Measurements from ENCODE around the gene CYTH1.

The CYTH1 gene, protein sequence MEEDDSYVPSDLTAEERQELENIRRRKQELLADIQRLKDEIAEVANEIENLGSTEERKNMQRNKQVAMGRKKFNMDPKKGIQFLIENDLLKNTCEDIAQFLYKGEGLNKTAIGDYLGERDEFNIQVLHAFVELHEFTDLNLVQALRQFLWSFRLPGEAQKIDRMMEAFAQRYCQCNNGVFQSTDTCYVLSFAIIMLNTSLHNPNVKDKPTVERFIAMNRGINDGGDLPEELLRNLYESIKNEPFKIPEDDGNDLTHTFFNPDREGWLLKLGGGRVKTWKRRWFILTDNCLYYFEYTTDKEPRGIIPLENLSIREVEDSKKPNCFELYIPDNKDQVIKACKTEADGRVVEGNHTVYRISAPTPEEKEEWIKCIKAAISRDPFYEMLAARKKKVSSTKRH

GRCh38 chr17:78781893-78782304, at the start of gene CYTH1:
TSS of gene CYTH1 (minus strand) at chr17:78782273. CDS start at chr17:78782223, 50 bp downstream.
- peak; percentile 19 for DNase-seq

GRCh38 chr17:78829477-78829876, 47.4 kb upstream of the CYTH1 start:
- DNase-seq, result no peak

DNA sequence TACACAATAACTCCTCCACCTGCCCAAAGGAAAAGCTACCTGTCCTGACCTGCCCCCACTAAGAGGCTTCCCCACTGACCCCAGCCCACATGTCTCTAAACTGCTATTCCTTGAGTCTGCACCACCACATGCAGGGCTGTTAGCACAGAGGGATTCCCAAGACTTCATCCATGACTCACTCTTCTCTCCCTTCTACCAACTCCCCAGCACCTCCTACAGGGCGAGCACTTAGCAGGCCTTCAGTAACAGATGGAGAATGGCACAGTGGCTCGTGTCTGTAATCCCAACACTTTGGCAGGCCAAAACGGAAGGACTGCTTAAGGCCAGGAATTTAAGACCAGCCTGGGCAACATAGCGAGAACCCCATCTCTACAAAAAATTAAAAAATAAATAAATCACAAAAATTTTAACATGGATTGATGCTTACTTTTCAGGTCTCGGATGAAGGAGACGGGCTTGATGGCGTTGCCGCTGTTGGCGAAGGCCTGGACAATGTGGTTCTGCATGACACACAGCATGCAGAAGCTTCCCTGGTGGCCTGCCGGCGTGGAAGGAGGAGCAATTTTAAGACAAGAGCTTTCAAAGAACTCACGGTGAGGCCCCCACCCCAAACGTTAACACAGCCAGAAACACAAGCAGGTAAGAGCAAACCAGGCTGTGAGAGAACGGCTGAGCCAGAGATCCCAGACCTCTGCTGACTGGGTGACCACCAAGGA, 46.6 kb upstream of the CYTH1 start:
- DNase-seq, result no peak

DNA sequence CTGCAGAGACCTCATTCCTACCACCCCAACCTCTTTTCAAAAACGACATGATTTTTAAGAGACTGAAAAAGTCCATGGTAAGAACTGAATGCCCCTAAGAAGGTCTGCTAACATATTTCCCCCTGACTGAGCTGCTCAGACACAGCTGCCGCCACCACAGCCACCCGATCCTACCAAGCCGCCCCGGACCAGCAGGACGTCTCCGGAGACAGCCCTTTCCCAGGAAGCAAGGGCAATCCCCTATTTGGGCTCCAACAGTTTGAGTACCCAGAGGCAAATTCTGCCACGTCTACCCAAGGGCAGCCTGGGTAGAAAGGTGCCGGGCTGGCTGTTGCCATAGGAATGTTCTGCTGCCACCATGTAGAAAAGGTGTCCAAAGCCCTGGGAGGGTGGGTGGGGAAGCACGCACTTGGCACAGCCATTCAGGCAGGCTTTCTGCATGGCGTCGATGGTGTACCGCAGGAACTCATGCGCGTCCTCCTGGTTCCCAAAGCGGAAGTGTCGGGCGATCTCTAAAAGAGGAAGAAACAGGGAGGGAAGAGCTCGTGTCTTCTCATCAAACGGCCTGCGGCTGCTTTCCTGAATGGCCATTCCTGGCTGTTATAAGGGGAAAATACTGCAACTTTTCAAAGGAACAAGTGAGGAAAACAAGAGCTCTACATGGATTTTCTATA, 44.9 kb upstream of the CYTH1 start:
- DNase-seq, result no peak

DNA sequence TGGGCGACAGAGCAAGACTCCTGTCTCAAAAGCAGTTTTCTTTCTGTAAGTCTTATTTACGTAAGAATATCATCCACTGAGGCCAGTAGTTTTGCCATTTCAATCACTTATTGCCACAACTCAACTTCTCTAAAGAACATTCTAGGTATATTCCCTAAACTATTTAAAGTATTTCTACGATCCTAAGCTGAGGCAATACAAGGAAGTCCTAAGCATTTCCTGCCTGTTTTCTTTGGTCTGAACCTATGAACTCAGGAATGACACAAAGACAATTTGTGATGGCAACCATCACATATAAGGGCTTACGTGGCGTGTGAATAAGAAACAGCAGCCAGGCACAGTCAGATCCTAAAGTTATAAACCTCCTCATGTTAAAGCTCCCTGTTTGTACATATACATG, 44.3 kb upstream of the CYTH1 start:
- no peak for DNase-seq

DNA sequence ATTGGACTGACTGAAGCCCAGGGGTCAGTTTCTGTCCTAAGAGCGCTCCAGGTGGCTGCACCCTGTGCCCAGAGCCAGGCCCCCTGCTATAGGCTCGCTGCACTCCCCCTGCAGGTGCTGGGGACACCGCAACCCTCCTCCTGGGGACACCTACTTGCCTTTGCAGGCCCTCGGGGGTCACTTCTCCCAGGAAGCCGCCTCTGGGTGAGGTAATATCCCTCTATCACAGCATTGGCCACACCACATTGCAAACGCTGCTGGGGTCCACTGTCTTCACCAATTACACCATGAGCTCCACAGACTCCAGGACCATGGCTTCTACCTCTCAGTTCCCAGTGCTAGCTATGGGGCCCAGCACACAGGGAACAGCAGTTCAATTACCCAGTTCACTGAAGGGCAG, 43.6 kb upstream of the CYTH1 start:
- no peak for DNase-seq

DNA sequence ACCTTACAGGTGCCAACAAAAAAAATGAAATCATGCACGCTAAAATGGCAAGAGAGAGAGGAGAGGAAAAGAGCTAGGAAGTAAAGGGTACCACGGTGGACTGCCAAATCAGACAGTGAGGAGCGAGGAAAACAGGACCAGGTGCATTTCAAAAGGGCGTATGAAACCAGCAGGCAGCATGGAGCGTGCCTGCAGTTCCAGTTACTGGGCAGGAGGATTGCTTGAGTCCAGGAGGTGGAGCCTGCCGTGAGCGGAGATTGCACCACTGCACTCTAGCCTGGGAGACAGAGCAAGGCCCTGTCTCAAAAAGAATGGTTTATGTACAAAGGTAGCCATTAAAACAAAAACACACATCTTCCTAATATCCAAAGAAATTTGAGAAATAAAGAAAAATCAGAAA, 42.2 kb upstream of the CYTH1 start:
- DNase-seq, result no peak

DNA sequence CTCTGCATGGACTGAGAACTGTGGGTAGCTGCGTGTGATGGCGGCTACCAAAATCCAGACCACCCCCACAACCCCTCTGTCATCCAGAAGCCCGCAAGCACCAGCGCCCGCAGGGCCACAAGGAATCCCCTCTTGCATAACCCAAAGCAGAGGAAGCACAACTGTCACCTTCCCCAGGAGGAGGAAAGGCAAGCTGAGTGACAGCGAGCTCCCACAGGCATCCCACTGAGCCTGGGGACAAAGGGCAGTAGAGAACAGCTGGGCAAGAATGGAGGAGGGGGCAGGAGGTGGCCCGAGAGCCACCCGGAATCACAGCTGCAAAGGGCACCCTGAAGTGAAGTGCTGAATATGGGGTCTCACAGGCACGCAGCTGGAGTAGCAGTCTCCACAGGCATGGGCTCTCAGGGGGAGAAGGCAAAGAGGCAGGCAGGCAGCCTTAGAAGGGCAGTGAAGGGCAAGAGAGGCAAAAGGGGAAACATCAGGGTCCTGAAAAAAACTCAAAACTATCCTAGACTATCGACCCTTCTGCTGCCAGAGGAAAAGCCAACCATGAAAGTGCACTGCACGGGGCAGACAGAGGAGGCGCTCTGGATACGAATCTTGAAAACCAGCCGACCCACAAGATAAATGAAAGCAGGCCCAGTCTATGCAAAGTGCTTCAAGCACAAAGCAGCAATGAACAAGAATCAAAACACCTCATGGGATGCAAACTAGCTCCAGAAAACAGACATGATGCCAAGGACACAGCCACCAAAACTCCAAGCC, 41.4 kb upstream of the CYTH1 start:
- no peak for DNase-seq

GRCh38 chr17:78822552-78822951, 40.5 kb upstream of the CYTH1 start:
- DNase-seq, result no peak

DNA sequence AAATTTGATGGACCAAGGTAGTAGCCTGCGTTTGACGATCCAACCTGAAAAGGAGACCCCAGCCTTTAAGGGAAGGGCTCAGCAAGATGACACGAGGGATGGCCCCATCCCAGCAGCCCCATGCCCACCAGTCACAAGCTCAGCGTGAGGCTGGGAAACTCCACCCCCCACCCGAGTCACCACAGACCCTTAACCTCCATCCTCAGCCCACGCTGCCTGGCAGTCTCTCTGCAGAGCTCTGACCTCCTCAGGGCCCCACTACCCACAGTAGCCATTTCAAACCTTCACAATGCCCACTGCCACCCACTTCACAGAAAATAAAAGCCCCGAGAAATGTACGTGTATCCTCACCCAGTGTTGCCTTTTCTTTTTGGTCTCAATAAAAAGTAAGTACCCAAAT, 39.9 kb upstream of the CYTH1 start:
- no peak for DNase-seq

GRCh38 chr17:78820841-78821240, 38.8 kb upstream of the CYTH1 start:
- DNase-seq, result no peak

DNA sequence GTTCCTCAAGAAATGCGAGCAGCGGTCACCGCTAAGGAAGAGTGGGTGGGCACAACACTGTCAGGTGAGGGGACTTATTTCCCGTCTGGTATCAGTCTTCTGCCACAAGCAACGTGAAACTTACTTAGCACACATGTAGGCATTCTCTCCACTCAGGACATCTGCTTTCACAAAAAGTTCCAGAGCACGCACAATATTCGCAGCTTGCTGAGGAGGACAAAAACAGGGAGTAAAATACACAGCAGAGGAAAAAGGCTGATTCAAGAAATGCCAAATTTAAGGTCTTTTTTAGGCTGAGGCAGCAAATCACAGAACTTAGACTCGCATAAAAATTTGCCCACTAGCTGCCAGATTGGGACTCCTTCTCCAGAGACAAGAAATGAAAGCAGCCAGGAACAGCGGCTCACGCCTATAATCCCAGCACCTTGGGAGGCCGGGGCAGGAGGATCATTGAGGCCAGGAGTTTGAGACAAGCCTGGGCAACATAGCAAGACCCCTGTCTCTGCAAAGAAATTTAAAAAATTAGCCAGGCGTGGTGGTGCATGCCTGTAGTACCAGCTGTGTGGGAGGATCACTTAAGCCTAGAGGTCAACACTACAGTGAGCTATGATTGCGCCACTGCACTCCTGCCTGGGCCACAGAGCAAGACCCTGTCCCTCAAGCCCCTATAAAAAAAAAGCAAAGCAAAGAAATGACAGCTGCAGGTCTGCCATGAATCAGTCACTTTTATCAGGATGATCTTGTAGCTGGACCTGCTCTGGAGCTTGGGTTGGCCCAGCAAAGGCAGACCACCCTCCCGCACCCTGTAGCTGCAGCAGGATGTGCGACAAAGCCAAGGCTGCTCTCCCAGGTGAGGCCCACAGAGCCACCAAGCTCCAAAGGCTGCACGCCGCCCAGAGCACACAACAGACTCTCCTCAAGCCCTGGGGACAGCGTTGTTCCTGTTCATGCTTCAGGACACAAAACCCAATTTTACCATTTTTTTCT, 38.0 kb upstream of the CYTH1 start:
- no peak for DNase-seq

DNA sequence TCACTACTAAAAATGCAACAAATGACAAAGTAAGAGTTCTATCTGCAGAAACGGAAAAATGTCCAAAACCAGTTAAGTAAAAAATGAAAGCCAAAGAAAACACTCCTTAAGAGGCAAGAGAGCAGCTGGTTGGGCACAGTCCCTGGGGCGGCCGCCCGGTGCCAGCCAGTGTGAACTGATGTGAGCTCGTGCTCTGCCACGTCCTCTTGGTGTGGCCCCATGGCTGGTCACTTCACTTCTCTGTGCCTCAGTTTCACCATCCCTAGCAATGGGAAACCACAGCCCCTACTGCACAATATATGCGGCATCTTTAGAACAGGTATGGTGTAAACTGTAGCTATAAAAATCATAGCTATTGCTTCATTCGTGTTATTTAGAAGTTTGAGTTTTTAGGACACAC, 37.3 kb upstream of the CYTH1 start:
- no peak for DNase-seq

DNA sequence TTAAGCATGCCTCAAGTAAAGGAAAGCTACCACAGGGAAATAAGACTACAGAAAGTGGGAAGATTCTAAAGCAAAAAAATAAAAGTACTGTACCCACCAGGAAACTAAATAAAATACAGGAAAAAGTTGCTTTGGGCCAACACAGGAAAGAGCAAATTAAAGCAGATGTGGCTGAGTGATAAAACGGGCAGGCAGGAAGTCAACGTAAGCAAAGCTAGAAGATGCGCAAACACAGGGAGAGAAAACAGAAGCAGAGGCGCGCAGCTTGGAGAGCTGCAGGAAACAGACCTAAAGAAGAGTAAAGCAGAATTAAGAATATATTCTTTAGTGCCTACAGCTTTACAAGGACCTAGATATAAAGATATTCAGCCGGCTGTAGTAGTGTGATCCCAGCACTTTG, 36.9 kb upstream of the CYTH1 start:
- DNase-seq, result no peak

DNA sequence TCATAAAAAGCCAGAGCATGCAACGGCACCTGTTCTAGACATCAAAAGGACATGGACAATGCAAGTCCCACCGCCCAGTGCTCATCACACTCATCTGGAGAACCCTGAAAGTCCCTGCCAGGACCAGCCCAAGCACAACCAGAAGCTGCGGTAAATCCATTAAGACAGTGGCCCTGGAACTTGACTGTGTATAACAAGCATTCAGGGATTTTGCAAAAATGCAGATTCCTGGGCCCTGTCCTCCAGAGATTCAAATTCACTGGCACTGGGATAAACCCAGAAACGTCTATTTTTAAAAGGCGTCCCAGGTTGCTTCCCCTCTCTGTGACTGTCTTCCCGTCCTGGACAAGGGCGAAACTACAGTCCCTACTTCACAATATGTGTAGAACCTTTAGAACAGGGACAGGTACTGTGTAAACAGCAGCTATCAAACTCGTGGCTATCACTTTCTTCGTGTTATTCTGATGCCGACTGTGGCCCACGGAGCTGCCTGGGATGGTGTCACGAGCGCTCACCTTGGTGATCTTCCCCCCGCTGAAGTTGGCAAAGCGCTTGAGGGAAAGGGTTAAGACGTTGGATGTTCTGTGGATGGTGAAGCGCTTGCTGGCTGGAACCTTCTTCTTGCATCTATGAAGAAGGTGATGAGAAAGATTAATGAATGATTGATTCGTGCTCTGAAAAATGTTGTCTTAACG, 36.2 kb upstream of the CYTH1 start:
- no peak for DNase-seq

GRCh38 chr17:78817123-78817522, 35.0 kb upstream of the CYTH1 start:
- DNase-seq, result no peak

DNA sequence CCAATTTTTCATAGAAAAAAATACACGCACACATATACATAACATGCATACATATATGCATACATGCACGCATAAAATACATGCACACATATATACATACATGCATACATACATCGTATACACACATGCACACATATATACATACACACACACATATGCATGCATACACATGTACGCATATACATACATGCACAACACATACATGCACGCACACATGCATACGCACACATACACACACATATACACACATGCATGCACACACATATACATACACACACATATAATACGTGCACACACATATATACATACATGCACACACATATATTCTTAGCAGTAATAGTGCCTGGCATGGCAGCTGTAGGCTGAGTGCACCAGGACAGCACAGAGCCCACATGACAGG, 33.6 kb upstream of the CYTH1 start:
- DNase-seq, result no peak

DNA sequence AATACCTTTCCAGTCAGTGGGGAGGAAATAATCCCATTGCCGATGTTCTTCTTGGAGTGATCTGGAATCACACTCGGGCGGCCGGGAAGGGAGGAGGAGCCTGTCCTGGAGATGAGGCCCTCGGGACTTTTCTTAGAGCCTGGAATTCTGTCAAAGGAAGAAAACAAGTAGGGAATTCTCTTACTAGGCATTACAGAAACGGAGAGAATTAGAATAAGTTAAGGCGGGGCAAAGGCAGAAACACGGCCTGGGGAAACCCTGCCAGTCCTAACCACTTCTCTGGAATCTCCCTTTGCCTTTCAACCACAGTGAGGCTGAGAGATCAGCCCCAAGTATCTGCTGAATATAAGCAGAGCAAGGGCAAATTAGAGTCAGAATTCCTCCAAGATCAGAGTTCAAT, 30.8 kb upstream of the CYTH1 start:
- DNase-seq, result no peak

GRCh38 chr17:78808163-78808562, 26.1 kb upstream of the CYTH1 start:
- no peak for DNase-seq

DNA sequence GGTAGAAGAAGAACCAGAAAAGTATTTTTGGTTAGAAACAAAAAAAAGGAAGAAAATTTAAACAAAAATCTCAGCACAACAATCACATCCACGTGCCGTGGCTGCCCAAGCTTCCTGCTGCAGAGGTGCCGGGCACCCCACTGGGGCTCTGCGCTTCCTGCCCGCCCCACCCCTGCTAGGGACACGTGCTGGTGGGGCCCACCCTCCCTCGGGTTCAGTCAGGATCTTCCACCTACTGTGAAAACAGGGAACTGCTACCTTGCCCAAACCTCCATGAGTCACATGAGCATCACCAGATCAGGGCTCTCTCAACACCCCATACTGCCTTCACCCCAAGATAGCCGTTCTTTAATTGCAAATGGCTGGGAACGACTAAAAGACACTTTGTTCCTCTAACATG, 24.4 kb upstream of the CYTH1 start:
- DNase-seq, result no peak

DNA sequence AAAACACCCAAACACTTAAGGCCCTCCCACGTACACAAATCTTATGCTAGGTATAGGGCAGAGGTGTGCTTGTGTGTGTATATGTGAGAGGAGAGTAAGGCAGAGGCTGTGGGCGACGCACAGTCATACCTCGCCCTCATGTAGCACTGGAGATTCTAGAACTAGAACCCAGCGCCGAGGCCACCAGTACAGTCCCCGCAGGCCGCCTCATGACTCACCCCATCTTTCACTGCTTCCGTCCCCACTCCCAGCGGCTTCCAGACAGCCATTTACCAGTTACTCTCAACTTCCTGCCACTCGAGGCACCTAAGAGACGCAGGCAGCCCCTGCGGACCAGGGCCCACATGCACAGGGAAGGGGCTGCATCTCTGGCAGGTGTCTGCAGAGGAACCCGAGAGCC, 23.2 kb upstream of the CYTH1 start:
- DNase-seq, result peak; percentile 63

Measured in stimulated activated CD4-positive, alpha-beta T cell treated with anti-CD3 and anti-CD28 coated beads, Interleukin-4, amount 100 ng/mL, for 1 hour (primary cell).